Astrocyte (in vitro differentiated cells and primary cell): Measurements from ENCODE around the gene METRNL.

Experiments used
- EZH2 ChIP-seq: IDR thresholded peaks from 2 replicates; pipeline ENCODE4 v1.6.1; 2012; ENCODE audit warnings: mild to moderate bottlenecking, low read length, inconsistent platforms; ENCODE audit not compliant: insufficient read depth
- TF ChIP-seq, protein P1 (sequence below): IDR thresholded peaks from 2 replicates; pipeline ENCODE4 v1.5.1; 2011; ENCODE audit warnings: low read depth, mild to moderate bottlenecking, inconsistent platforms, low read length, moderate library complexity; ENCODE audit not compliant: insufficient read depth

DNA sequence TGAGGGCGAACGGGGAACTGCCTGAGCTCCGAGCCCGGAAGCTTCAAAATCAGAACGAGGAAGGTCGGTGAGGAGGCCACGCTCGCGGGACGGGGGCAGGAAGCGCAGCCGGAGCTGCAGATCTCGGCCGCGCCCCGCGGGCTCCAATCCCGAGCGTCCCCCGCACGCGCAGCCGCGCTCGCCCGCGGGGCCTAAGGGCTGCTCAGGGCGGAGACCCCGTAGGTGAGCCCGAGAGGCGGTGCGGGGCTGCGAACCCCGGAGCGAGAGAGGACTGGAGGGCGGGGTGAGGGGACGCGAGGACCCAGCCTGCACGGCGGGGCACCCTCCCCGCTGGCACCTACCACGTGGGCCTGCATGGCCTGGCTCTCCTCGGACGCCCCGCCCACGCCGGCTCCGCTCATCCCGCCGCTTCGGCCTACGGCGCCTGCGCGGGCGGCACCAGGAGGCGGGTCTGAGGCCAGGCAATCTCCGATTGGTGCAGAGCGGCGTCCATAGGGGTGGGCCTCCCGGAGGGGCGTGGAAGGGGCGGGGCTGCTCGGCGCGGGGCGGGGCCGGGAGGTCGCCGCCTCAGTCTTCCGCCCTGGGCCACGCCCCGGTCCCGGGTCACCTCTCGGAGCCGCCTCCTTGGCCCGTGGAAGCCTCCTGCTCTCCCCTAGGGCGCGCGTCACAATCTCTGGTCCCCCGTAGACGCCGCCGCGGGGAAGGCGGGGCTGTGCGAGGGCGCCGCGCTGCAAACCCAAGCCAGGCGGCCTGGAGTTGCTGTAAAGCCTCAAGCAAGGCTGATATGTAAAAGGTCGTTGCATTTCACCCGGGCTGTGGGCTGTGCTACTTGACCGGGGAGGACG is 27.8 kb upstream of the METRNL start:
- TF ChIP-seq, protein P1, sequence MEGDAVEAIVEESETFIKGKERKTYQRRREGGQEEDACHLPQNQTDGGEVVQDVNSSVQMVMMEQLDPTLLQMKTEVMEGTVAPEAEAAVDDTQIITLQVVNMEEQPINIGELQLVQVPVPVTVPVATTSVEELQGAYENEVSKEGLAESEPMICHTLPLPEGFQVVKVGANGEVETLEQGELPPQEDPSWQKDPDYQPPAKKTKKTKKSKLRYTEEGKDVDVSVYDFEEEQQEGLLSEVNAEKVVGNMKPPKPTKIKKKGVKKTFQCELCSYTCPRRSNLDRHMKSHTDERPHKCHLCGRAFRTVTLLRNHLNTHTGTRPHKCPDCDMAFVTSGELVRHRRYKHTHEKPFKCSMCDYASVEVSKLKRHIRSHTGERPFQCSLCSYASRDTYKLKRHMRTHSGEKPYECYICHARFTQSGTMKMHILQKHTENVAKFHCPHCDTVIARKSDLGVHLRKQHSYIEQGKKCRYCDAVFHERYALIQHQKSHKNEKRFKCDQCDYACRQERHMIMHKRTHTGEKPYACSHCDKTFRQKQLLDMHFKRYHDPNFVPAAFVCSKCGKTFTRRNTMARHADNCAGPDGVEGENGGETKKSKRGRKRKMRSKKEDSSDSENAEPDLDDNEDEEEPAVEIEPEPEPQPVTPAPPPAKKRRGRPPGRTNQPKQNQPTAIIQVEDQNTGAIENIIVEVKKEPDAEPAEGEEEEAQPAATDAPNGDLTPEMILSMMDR = no peak
- no peak for TF ChIP-seq EZH2
